AG09309 (cell line): ENCODE results near the gene HS2ST1.

Experiments
- DNase-seq: peaks from one replicate; pipeline ENCODE4 v3.0.0-alpha.2; 2010; ENCODE audit warnings: low read depth
- H3K4me3 ChIP-seq: 2 replicates; pipeline ENCODE4 v1.5.1; 2011; ENCODE audit warnings: mild to moderate bottlenecking, low read depth, low read length, moderate library complexity; ENCODE audit not compliant: control insufficient read depth
- TF ChIP-seq, protein P1 (sequence below): IDR thresholded peaks from 2 replicates; pipeline ENCODE4 v1.5.1; 2011; ENCODE audit warnings: mild to moderate bottlenecking, low read depth, low read length, inconsistent platforms; ENCODE audit not compliant: insufficient read depth, control insufficient read depth; ENCODE audit errors: missing control alignments

HS2ST1 gene

DNA sequence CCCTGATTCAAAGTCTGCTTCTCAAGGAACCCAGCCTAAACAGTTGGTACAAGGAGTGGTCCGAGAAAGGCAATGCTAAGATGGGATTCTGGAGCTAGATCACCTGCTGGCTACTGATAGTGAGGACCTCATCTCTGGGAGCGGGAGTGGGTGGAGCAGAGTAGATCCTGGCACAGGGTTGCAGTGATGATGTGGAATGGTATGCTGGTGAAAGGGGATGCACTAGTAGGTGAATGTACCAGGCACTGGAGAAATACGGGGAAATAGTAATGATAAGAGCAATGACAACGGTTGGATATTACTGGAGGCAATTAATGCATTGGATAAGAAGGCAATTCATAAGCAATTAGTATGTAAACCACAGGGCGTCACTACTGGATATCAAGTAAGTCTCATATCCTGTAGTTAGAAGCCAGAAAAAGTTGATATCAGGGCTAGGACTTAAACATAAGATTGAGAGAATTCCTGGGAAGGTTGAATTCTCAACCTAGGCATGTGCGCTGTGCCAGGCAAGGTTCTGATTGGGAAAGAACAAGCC is 245.0 kb downstream of the HS2ST1 start:
- TF ChIP-seq, protein P1, sequence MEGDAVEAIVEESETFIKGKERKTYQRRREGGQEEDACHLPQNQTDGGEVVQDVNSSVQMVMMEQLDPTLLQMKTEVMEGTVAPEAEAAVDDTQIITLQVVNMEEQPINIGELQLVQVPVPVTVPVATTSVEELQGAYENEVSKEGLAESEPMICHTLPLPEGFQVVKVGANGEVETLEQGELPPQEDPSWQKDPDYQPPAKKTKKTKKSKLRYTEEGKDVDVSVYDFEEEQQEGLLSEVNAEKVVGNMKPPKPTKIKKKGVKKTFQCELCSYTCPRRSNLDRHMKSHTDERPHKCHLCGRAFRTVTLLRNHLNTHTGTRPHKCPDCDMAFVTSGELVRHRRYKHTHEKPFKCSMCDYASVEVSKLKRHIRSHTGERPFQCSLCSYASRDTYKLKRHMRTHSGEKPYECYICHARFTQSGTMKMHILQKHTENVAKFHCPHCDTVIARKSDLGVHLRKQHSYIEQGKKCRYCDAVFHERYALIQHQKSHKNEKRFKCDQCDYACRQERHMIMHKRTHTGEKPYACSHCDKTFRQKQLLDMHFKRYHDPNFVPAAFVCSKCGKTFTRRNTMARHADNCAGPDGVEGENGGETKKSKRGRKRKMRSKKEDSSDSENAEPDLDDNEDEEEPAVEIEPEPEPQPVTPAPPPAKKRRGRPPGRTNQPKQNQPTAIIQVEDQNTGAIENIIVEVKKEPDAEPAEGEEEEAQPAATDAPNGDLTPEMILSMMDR, result no peak
- H3K4me3 ChIP-seq, result no peak overlapping the region
- DNase-seq, result no peak
